B cell (primary cell): ENCODE results near the gene SLC2A2.

Experiments
- EZH2 ChIP-seq: IDR thresholded peaks from 2 replicates; pipeline ENCODE4 v1.6.1; 2012; ENCODE audit warnings: borderline replicate concordance, low read depth, mild to moderate bottlenecking, moderate library complexity, low read length; ENCODE audit not compliant: insufficient read depth, poor library complexity, severe bottlenecking
- TF ChIP-seq, protein P1 (sequence below): fragments of 200-600 bp; IDR thresholded peaks from one replicate; pipeline ENCODE4 v1.8.0; 2022; ENCODE audit warnings: antibody characterized with exemption, mild to moderate bottlenecking

DNA sequence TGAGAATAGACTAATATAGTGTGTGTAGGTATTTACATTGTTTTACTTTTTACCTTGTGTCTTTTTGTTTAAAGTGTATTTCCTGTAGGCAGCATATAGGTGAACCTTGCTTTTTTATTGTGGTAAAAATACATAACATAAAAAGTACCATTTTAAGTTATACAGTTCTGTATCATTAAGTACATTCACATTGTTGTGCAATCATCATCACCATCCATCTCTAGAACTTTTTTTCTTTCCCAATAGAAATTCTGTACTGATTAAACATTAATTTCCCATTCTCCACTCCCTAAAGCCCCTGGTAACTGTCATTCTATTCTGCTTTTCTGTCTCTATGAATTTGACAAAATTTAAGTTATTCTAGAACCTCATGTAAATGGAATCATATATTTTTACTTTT, 69.9 kb downstream of the SLC2A2 start:
- TF ChIP-seq, protein P1, sequence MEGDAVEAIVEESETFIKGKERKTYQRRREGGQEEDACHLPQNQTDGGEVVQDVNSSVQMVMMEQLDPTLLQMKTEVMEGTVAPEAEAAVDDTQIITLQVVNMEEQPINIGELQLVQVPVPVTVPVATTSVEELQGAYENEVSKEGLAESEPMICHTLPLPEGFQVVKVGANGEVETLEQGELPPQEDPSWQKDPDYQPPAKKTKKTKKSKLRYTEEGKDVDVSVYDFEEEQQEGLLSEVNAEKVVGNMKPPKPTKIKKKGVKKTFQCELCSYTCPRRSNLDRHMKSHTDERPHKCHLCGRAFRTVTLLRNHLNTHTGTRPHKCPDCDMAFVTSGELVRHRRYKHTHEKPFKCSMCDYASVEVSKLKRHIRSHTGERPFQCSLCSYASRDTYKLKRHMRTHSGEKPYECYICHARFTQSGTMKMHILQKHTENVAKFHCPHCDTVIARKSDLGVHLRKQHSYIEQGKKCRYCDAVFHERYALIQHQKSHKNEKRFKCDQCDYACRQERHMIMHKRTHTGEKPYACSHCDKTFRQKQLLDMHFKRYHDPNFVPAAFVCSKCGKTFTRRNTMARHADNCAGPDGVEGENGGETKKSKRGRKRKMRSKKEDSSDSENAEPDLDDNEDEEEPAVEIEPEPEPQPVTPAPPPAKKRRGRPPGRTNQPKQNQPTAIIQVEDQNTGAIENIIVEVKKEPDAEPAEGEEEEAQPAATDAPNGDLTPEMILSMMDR = no peak
- no peak for TF ChIP-seq EZH2
